Adrenal gland (tissue), 5 donors: ENCODE results near the gene ATP5F1B.

Source experiments
- CTCF ChIP-seq, 6 experiments: fragments of 450-650 bp in 4 of 6; fragments of 200-600 bp in 2 of 6; sonication (generic) in 1 of 6; IDR thresholded peaks; 1 replicate in 5 of 6; 2 replicates in 1 of 6; pipeline versions ENCODE4 v1.5.1 to v1.8.0; 2016 to 2021; ENCODE audit warnings: antibody characterized with exemption in 6 of 6, mild to moderate bottlenecking in 2 of 6, moderate library complexity in 1 of 6
- POLR2A ChIP-seq, 2 donors: fragments of 450-650 bp; IDR thresholded peaks; one replicate each; pipeline ENCODE4 v1.6.1; 2017; ENCODE audit warnings: antibody characterized with exemption in 2 of 2, mild to moderate bottlenecking in 2 of 2, moderate library complexity in 1 of 2
- donor health status: DM: no; HTN: no; CAD: no.

DNA sequence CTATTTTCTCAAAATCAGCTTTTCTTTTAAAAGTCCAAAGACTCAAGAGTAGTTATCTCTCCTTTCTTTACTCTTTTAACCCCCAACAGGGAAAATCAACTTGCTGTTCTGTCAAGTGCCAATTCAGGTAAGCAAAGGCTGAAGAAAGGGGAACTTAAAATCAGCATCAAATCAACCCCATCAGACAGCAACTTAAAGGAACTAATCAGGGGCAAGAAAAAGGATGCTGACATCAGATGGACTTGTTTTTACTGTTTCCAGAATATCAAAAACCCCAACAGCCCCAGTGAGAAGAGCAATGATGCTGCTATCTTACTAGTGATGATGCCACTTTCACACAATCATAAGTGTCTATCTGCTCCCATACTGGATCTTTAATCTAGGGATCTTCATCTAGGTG is 19.1 kb downstream of the ATP5F1B start:
- TF ChIP-seq POLR2A (IDR thresholded peaks at IDR 0.05) (no peak), CTCF (IDR thresholded peaks at IDR 0.05) (no peak)
